HepG2 (cell line): ENCODE results near the gene HRCT1. TPM values are rescaled to one million over a fixed set of nuclear protein-coding genes. Genes with fewer than 3 reads are reported as not detected.

Experiments used
- ATAC-seq: fragments of 200-7000 bp; cut with Tn5 transposase; 3 replicates; pipeline ENCODE4 v1.9.1; 2020; ENCODE audit warnings: mild to moderate bottlenecking, moderate library complexity
- BruUV-seq: library from RNA; stranded (reverse); fragments of 400-500 nt; replicated peaks from 2 replicates; lab custom pipeline; 2021; lab: Mats Ljungman, UMichigan
- CTCF ChIA-PET: fragments of 300-600 bp; formaldehyde crosslinking; extraction: SDS; loops from one replicate; lab custom pipeline; 2021; ENCODE audit warnings: low total read pairs, inconsistent platforms, low intra/inter-chr PET ratio; lab: Yijun Ruan, JAX
- POLR2A ChIA-PET: fragments of 350-600 bp; sonication (Branson Sonifier 250); formaldehyde crosslinking; loops from one replicate; lab custom pipeline; 2020; ENCODE audit warnings: antibody characterized with exemption, inconsistent platforms; lab: Yijun Ruan, JAX
- DNase-seq: peaks from one replicate; pipeline ENCODE4 v3.0.0-alpha.2; 2015; ENCODE audit warnings: low spot score
- FAIRE-seq: peaks from 3 replicates; lab custom pipeline; 2011; peaks lifted over from hg19 to GRCh38; lab: Jason Lieb, UNC
- H2AFZ ChIP-seq: one replicate; pipeline ENCODE4 v1.6.1; 2011; ENCODE audit warnings: low read length, inconsistent platforms
- H3K27ac ChIP-seq: fragments of 300-600 bp; 3 replicates; pipeline ENCODE4 v1.8.0; 2011; ENCODE audit warnings: mixed run types, mild to moderate bottlenecking, mixed read lengths, low read length, inconsistent platforms; ENCODE audit not compliant: insufficient read depth; ENCODE audit errors: extremely low read length
- H3K27me3 ChIP-seq, 2 experiments: fragments of 200-600 bp in 1 of 2; 2 replicates in 1 of 2; 3 replicates in 1 of 2; pipeline versions ENCODE4 v1.6.0 to v1.8.0; 2011; ENCODE audit warnings: low read length in 2 of 2, mild to moderate bottlenecking in 2 of 2, moderate library complexity in 2 of 2, inconsistent platforms in 1 of 2; ENCODE audit not compliant: insufficient read depth in 2 of 2, control insufficient read depth in 1 of 2
- H3K36me3 ChIP-seq, 2 experiments: fragments of 200-600 bp in 1 of 2; replicated peaks in 1 of 2; 2 replicates in 1 of 2; 3 replicates in 1 of 2; pipeline versions ENCODE4 v1.5.1 to v1.8.0; 2011; ENCODE audit warnings: low read length in 2 of 2, inconsistent platforms in 1 of 2; ENCODE audit not compliant: insufficient read depth in 2 of 2, control insufficient read depth in 1 of 2
- H3K4me1 ChIP-seq: 2 replicates; pipeline ENCODE4 v1.5.1; 2012; ENCODE audit warnings: low read length, inconsistent platforms; ENCODE audit not compliant: insufficient read depth
- H3K4me2 ChIP-seq: 2 replicates; pipeline ENCODE4 v1.6.0; 2011; ENCODE audit warnings: low read depth, low read length, inconsistent platforms
- H3K4me3 ChIP-seq, 3 experiments: fragments of 200-600 bp in 1 of 3; sonication (generic), shearing (Covaris generic) in 1 of 3; replicated peaks in 1 of 3; 2 replicates each; pipeline ENCODE4 v1.5.1; 2011 to 2016; ENCODE audit warnings: low read length in 3 of 3, inconsistent platforms in 2 of 3, low read depth in 2 of 3, mild to moderate bottlenecking in 2 of 3, control low read depth in 1 of 3, mixed read lengths in 1 of 3; ENCODE audit not compliant: insufficient read depth in 1 of 3
- H3K79me2 ChIP-seq: one replicate; pipeline ENCODE4 v1.6.1; 2011; ENCODE audit warnings: low read length, inconsistent platforms; ENCODE audit not compliant: insufficient read depth
- H3K9ac ChIP-seq: 2 replicates; pipeline ENCODE4 v1.6.0; 2011; ENCODE audit warnings: mild to moderate bottlenecking, low read depth, low read length, inconsistent platforms; ENCODE audit not compliant: insufficient read depth
- H3K9me3 ChIP-seq: 2 replicates; pipeline ENCODE4 v1.5.1; 2012; ENCODE audit warnings: mild to moderate bottlenecking, low read length
- H4K20me1 ChIP-seq: 2 replicates; pipeline ENCODE4 v1.6.0; 2011; ENCODE audit warnings: inconsistent platforms, mild to moderate bottlenecking, low read length, moderate library complexity; ENCODE audit not compliant: insufficient read depth
- EHMT2 ChIP-seq: fragments of 200-600 bp; sonication (generic); IDR thresholded peaks from 2 replicates; pipeline ENCODE4 v1.7.0; 2017; ENCODE audit warnings: antibody characterized with exemption, low read depth, low read length, borderline replicate concordance
- HMG20B ChIP-seq: conservative IDR thresholded peaks from 2 replicates; pipeline ENCODE4 v1.6.1; 2016; ENCODE audit warnings: missing genetic modification reagents, missing compliant biosample characterization
- NONO ChIP-seq, 2 experiments: fragments of 450-650 bp in 1 of 2; sonication (generic) in 1 of 2; formaldehyde crosslinking in 1 of 2; IDR thresholded peaks in 1 of 2; conservative IDR thresholded peaks in 1 of 2; 2 replicates each; pipeline versions ENCODE4 v1.6.1 to v1.8.0; 2017 to 2022; ENCODE audit warnings: mild to moderate bottlenecking in 1 of 2, missing genetic modification reagents in 1 of 2, moderate library complexity in 1 of 2
- ZNF274 ChIP-seq: sonication (generic); formaldehyde crosslinking; IDR thresholded peaks from 2 replicates; pipeline ENCODE4 v1.5.1; 2020; ENCODE audit warnings: mild to moderate bottlenecking, missing genetic modification reagents
- ZNF850 ChIP-seq: sonication (generic); formaldehyde crosslinking; conservative IDR thresholded peaks from 2 replicates; pipeline ENCODE4 v1.9.0; 2021; ENCODE audit warnings: mild to moderate bottlenecking, missing genetic modification reagents
- ZNF878 ChIP-seq: sonication (generic); formaldehyde crosslinking; IDR thresholded peaks from 2 replicates; pipeline ENCODE4 v1.8.1; 2023; ENCODE audit warnings: mild to moderate bottlenecking, missing genetic modification reagents, moderate library complexity
- ZNF879 ChIP-seq: sonication (generic); formaldehyde crosslinking; IDR thresholded peaks from 2 replicates; pipeline ENCODE4 v1.8.1; 2023; ENCODE audit warnings: missing genetic modification reagents
- WGBS: methylation state at CpG from one replicate; pipeline ENCODE4 v1.1.6; 2017; ENCODE audit warnings: low lambda C conversion rate; 5-methylcytosine and 5-hydroxymethylcytosine counted together
- in situ Hi-C: cut with HindIII; loops from 2 replicates; pipeline ENCODE4 v1.10.0; 2017; ENCODE audit warnings: low pct_unique_long_range_greater_than_20kb; ENCODE audit not compliant: extremely low pct_ligation_motif_present
- intact Hi-C: fragments of 100-400 bp; cut with micrococcal nuclease; formaldehyde crosslinking; loops from one replicate; pipeline ENCODE4 v1.10.0; 2022; ENCODE audit not compliant: unreplicated experiment
- polyA plus RNA-seq, 8 experiments: library from polyadenylated mRNA; depleted of rRNA in 3 of 8; stranded (reverse) in 7 of 8; unstranded in 1 of 8; fragments of >200 nt; fragmentation: Illumina TruSeq in 4 of 8; extraction: Trizol in 4 of 8; gene quantifications; 2 replicates each; pipeline versions ENCODE4 v1.2.1 to v1.2.3, GENCODE V29; 2011 to 2016; ENCODE audit warnings: low read depth in 4 of 8, missing spikeins in 1 of 8, mixed read lengths in 1 of 8; ENCODE audit not compliant: insufficient read depth in 1 of 8
- total RNA-seq, 5 experiments: library from RNA; depleted of rRNA; stranded (reverse); fragments of >200 nt; fragmentation: Illumina TruSeq; extraction: Trizol; gene quantifications; 2 replicates each; pipeline ENCODE4 v1.2.3, GENCODE V29; 2016; ENCODE audit warnings: low read depth in 1 of 5

HRCT1 gene
- total and polyA plus RNA-seq, 2 of the 13 experiments (the other 11 are each of a cell fraction or from before 2014, with no cell fraction given), result 0.13 TPM; not detected in 1

DNA sequence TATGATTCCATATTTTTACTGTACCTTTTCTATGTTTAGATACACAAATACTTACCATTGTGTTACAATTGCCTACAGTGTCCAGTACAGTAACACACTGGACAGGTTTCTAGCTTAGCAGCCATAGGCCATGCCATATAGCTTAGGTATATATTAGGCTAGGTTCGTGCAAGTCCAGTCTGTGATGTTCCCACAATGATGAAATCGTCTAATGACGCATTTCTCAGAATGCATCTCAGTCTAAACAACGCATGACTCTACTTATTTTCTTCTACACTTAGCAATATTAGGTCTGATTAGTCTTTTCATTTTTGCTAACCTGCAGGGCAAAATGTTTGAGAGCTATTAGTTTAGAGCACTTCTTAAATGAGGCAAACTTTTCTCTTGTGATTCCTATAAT lies 29.3 kb downstream of the HRCT1 start:
- 35% methylated on average over 4 of the region's 4 CpGs for WGBS
- POLR2A ChIA-PET, result no interaction called here
- Histone ChIP-seq H3K4me2 (no peak overlapping the region), H3K9me3 (no peaks in the 10 kb centered on the region), H3K4me3 (no peak overlapping the region), H3K27ac (no peak overlapping the region), H4K20me1 (no peaks in the 10 kb centered on the region), H3K9ac (no peak overlapping the region), H3K36me3 (no peaks in the 10 kb centered on the region), H2AFZ (no peak overlapping the region), H3K4me1 (no peaks in the 10 kb centered on the region), H3K79me2 (no peaks in the 10 kb centered on the region), H3K27me3 (peaks cover 0 to 6% of the 10 kb centered on the region in 2 experiments; a peak in 2 of 5 replicates)
- no peak for FAIRE-seq
- ATAC-seq, result no peak
- TF ChIP-seq ZNF274 (CRISPR knock-in tag) (no peak), HMG20B (CRISPR knock-in tag) (no peak), ZNF879 (CRISPR knock-in tag) (no peak), NONO (IDR thresholded peaks at IDR 0.05) (no peak), NONO (CRISPR knock-in tag; conservative IDR thresholded peaks at IDR 0.05) (no peak)
- intact Hi-C loops, result no loop called here
- DNase-seq, result no peak
- no TSS peak for BruUV-seq
- CTCF ChIA-PET, result no interaction called here
- in situ Hi-C loops, result no loop called here

DNA sequence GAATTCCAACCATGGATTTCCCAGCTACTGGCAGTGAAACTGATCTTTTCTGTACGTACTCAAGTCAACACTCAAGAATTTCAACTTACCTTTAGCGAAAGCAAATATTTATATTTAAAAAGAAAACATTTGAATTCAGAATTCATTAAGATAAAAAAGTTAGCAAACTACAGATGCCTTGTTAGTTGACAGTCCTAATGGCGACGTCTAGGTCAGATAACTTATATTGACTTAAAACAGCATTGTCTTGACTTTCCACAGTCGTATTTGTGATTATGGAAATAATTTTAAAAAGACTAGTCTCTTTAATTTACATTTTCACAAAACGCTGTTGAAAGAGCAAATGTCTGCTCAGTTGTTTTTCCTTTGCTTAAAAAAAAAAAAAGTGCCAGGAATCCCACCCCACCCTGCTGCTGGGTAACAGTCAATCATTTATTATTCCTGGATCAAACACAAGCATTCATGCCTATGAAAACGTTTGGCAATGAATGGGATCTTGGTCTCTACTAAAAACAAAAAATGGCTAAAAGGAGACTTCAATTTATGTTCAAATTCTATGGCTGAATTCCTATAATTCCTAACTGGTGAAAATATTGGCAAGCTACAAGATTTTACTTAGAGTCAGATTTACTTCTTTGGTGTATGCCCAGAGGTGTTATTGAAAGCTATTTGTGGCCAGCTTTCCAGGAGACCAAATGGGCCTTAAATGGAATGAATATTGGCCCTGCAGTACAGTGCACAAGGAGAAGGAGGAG lies 29.9 kb downstream of the HRCT1 start:
- intact Hi-C loops, result no loop called here
- no TSS peak for BruUV-seq
- H2AFZ ChIP-seq, result no peak overlapping the region
- H3K9me3 ChIP-seq, result no peaks in the 10 kb centered on the region
- no peak overlapping the region for H3K4me3 ChIP-seq
- CTCF ChIA-PET, result no interaction called here
- POLR2A ChIA-PET, result no interaction called here
- no peak for FAIRE-seq
- peaks cover 6% of the 10 kb centered on the region for H3K4me1 ChIP-seq
- TF ChIP-seq ZNF878 (CRISPR knock-in tag), result no peak
- TF ChIP-seq EHMT2, result no peak
- no peak for TF ChIP-seq ZNF850 (CRISPR knock-in tag)
- H3K9ac ChIP-seq, result no peak overlapping the region
- no peaks in the 10 kb centered on the region for H4K20me1 ChIP-seq
- DNase-seq, result no peak
- H3K27me3 ChIP-seq, result peaks cover 0 to 6% of the 10 kb centered on the region in 2 experiments; a peak in 2 of 5 replicates
- H3K4me2 ChIP-seq, result no peak overlapping the region
- WGBS, result 8% methylated on average over 7 of the region's 7 CpGs
- in situ Hi-C loops, result no loop called here
- H3K27ac ChIP-seq, result no peak overlapping the region
- H3K79me2 ChIP-seq, result no peaks in the 10 kb centered on the region
- no peaks in the 10 kb centered on the region for H3K36me3 ChIP-seq
- no peak for ATAC-seq
